Measurements from ENCODE around the gene EBF4. TPM values are rescaled to one million over a fixed set of nuclear protein-coding genes. Genes with fewer than 3 reads are reported as not detected.
A peak's percentile ranks its signal among the peaks of the same experiment; 100 is the strongest.

The EBF4 gene
- total RNA-seq, 1 donor from 2014 or later: 5.9 TPM

DNA sequence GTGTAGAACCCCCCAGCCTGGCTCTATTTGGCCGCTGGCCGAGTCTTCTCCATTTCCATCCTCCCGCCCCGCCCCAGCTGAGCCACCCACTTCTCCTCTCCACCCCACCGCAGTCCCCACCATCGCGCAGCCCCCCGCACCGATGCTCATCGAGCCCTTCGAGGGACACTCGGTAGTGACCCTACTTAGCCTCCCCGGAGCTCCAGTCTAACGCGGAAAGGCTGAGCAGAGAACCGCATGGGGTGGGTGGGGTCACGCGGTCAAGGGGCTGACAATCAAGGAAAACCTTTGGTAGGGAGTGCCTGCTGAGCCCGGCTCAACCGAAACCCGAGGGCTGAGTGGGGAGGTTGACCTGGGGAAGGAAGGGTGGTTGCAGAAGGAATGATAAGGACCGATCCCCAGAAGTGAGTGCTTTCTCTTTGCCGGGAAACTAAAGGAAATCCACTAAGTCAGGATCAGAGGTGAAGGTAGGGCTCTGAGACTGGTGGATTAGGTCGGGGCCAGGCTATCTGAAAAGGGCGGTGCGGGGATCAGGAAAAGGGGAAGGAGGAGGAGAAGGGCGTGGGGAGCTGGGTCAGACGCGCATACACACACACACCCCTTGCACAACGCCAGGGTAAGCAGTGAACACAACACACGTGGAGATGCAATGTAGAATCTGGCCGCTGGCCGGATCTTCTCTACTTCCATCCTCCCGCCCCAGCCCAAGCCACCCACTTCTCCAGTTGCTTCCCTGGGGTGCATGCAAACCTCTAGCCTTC lies 58.1 kb downstream of the EBF4 start:
- Mint-ChIP-seq H3K27ac (ENCODE audit: unreplicated experiment) (no peak overlapping the region), H3K36me3 (ENCODE audit: low read depth, unreplicated experiment) (no peaks in the 10 kb centered on the region), H3K4me1 (ENCODE audit: unreplicated experiment) (peaks cover 9% of the 10 kb centered on the region), H3K4me3 (ENCODE audit: unreplicated experiment) (peak overlapping the region; percentile 4), H3K9me3 (ENCODE audit: unreplicated experiment) (no peaks in the 10 kb centered on the region), H3K27me3 (ENCODE audit: unreplicated experiment) (peaks cover 31% of the 10 kb centered on the region)
- DNase-seq (ENCODE audit: low spot score): no peak
- TF ChIP-seq, protein P1, sequence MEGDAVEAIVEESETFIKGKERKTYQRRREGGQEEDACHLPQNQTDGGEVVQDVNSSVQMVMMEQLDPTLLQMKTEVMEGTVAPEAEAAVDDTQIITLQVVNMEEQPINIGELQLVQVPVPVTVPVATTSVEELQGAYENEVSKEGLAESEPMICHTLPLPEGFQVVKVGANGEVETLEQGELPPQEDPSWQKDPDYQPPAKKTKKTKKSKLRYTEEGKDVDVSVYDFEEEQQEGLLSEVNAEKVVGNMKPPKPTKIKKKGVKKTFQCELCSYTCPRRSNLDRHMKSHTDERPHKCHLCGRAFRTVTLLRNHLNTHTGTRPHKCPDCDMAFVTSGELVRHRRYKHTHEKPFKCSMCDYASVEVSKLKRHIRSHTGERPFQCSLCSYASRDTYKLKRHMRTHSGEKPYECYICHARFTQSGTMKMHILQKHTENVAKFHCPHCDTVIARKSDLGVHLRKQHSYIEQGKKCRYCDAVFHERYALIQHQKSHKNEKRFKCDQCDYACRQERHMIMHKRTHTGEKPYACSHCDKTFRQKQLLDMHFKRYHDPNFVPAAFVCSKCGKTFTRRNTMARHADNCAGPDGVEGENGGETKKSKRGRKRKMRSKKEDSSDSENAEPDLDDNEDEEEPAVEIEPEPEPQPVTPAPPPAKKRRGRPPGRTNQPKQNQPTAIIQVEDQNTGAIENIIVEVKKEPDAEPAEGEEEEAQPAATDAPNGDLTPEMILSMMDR (IDR thresholded peaks at IDR 0.05; ENCODE audit: unreplicated experiment): no peak

DNA sequence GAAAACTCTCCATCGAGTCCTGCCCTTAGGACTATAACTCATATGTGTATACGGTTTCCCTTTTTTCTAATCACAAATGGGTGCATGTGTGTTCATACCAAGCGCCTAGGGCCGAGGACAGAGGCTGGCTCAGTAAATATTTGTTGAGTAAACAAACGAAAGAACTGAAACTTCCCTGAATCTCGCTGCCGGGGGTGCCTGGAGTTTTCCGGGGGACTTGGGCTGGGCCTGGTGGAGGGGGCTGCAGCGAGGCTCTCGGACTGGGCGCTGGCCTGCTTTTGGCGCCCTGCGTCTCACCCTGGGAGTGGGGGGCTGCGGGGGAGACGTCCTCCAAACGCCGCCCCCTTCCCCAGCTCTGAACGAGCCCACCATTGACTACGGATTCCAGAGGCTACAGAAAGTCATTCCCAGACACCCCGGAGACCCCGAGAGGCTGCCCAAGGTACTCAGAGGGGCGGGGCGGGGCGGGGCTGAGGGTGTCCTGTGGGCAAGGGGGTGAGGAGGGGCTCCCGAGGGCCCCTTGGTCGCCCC lies 58.8 kb downstream of the EBF4 start:
- Mint-ChIP-seq H3K4me3 (ENCODE audit: unreplicated experiment) (no peak overlapping the region), H3K4me1 (ENCODE audit: unreplicated experiment) (peaks cover 13% of the 10 kb centered on the region), H3K36me3 (ENCODE audit: low read depth, unreplicated experiment) (no peaks in the 10 kb centered on the region), H3K27ac (ENCODE audit: unreplicated experiment) (no peak overlapping the region), H3K27me3 (ENCODE audit: unreplicated experiment) (peaks cover 31% of the 10 kb centered on the region), H3K9me3 (ENCODE audit: unreplicated experiment) (no peaks in the 10 kb centered on the region)
- TF ChIP-seq, protein P1 (IDR thresholded peaks at IDR 0.05; ENCODE audit: unreplicated experiment): no peak
- DNase-seq (ENCODE audit: low spot score): no peak

DNA sequence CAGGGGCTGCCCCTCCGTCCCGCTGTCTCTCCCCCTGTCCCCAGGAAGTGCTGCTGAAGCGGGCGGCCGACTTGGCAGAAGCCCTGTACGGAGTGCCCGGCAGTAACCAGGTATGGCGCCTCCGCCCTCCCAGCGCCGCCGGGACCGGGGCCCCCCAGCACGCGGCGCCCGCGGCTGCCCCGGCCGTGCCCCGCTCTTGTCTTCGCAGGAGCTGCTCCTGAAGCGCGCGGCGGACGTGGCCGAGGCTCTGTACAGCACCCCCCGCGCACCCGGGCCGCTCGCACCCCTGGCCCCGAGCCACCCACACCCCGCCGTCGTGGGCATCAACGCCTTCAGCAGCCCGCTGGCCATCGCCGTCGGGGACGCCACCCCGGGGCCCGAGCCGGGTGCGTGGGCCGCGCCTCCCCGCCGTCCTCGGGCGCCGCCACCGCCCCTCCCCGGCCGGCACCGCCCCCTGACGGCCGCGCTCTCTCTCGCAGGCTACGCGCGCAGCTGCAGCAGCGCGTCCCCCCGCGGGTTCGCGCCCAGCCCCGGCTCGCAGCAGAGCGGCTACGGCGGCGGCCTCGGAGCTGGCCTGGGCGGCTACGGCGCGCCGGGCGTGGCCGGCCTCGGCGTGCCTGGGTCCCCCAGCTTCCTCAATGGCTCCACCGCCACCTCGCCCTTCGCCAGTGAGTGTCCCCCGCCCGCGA lies 59.4 kb downstream of the EBF4 start:
- Mint-ChIP-seq H3K9me3 (ENCODE audit: unreplicated experiment) (no peaks in the 10 kb centered on the region), H3K36me3 (ENCODE audit: low read depth, unreplicated experiment) (no peaks in the 10 kb centered on the region), H3K4me1 (ENCODE audit: unreplicated experiment) (peaks cover 15% of the 10 kb centered on the region), H3K4me3 (ENCODE audit: unreplicated experiment) (no peak overlapping the region), H3K27ac (ENCODE audit: unreplicated experiment) (no peak overlapping the region), H3K27me3 (ENCODE audit: unreplicated experiment) (peaks cover 31% of the 10 kb centered on the region)
- TF ChIP-seq, protein P1 (IDR thresholded peaks at IDR 0.05; ENCODE audit: unreplicated experiment): no peak
- no peak for DNase-seq (ENCODE audit: low spot score)

DNA sequence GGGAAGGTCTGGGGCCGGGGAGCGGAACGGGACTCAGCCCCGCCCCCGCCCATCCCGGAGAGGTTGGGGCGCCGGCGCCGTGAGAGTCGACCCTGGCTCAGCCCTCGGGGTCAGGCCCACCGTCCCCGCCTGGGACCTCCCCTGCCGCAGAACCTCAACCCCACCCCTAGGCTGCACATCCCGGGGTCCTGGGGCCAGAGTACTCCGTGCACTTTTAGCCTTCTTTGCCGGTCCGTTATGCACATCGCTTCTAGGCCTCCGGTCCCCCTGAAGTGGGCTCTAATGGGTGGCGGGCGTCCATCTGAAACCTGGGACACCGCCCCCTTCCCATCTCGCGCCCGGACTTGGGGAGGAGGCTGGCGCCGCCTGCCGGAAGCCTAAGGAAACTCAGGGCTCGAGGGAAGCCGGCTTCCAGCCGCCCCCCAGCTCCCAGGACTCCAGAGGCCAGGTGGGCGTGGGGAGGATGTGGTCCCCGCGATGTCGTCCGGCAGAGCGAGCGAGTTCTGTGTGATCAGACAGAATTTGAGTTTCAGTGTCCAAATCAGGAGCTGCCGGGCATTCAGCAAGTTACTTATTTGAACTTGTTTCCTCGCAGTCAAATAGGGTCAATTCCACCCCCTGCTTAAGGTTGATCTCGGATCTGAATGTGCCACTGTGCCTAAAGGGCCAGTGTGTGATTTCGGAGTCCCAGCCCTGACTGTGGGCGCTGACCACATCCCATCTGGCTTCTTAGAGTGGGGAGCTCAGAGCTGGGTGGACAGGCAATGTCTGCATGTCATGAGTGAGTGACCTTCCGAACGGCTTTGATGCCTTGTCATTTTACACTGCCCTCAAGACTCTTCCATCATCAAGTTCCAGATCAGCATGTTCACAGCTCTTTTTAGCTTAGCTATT lies 60.2 kb downstream of the EBF4 start:
- peaks cover 29% of the 10 kb centered on the region for H3K27me3 Mint-ChIP-seq (ENCODE audit: unreplicated experiment)
- H3K9me3 Mint-ChIP-seq (ENCODE audit: unreplicated experiment): no peaks in the 10 kb centered on the region
- H3K4me3 Mint-ChIP-seq (ENCODE audit: unreplicated experiment): peak overlapping the region; percentile 83
- no peaks in the 10 kb centered on the region for H3K36me3 Mint-ChIP-seq (ENCODE audit: low read depth, unreplicated experiment)
- H3K4me1 Mint-ChIP-seq (ENCODE audit: unreplicated experiment): peaks cover 15% of the 10 kb centered on the region
- H3K27ac Mint-ChIP-seq (ENCODE audit: unreplicated experiment): no peak overlapping the region
- TF ChIP-seq, protein P1 (IDR thresholded peaks at IDR 0.05; ENCODE audit: unreplicated experiment): peak; percentile 86
- DNase-seq (ENCODE audit: low spot score): peak; percentile 62

All from endothelial cell (in vitro differentiated cells).